ENCODE measurements around the gene AQP3. TPM values are rescaled to one million over a fixed set of nuclear protein-coding genes. Genes with fewer than 3 reads are reported as not detected.

The AQP3 gene
- total and polyA plus RNA-seq, 2 of the 4 experiments (the other 2 are of a cell fraction): 3.8 to 12.2 TPM

- Histone ChIP-seq H2AK5ac (ENCODE audit: low read depth, low read length) (0 out of 2 replicates have a peak overlapping the region, but pooled peaks have one; percentile 14), H3K27ac (ENCODE audit: insufficient read depth, low read length) (no peak overlapping the region), H4K8ac (ENCODE audit: low read depth in 2 of 2, low read length in 2 of 2) (no peak overlapping the region), H3K4me1 (ENCODE audit: control insufficient read depth, insufficient read depth, low read length) (peaks cover 10% of the 10 kb centered on the region), H3K56ac (ENCODE audit: extremely low read depth, insufficient read depth, low read length) (no peak overlapping the region), H3K79me1 (ENCODE audit: low read depth in 1 of 2, low read length in 2 of 2) (no peaks in the 10 kb centered on the region), H3K4ac (ENCODE audit: low read depth, low read length) (no peak overlapping the region; the same call in 1 of the 2 replicates), H3K9me3 (ENCODE audit: control insufficient read depth, insufficient read depth, low read length) (no peaks in the 10 kb centered on the region), H4K20me1 (ENCODE audit: insufficient read depth, low read length) (no peaks in the 10 kb centered on the region), H3K4me2 (ENCODE audit: low read depth, low read length) (no peak overlapping the region), H2BK15ac (ENCODE audit: low read depth, low read length) (no peak overlapping the region), H3K36me3 (ENCODE audit: control insufficient read depth, insufficient read depth, low read length) (no peaks in the 10 kb centered on the region), H2BK5ac (ENCODE audit: low read depth, low read length, poor library complexity, severe bottlenecking) (no peak overlapping the region), H2BK20ac (ENCODE audit: low read depth, low read length) (no peak overlapping the region; the same call in 1 of the 2 replicates), H3K4me3 (ENCODE audit: insufficient read depth, low read depth, low read length) (no peak overlapping the region), H3K14ac (replicated peaks; ENCODE audit: low read depth, low read length) (no peak overlapping the region), H4K91ac (ENCODE audit: insufficient read depth, low read depth, low read length) (no peak overlapping the region), H2AK9ac (replicated peaks; ENCODE audit: low read depth, low read length, poor library complexity) (no peak overlapping the region), H4K5ac (ENCODE audit: low read depth, low read length) (no peak overlapping the region), H3K9ac (ENCODE audit: low read depth, low read length) (no peak overlapping the region), H3K27me3 (ENCODE audit: control insufficient read depth, insufficient read depth, low read length) (peaks cover under 1% of the 10 kb centered on the region; the same call in 1 of the 2 replicates), H3K9me1 (ENCODE audit: insufficient read depth, low read length) (peaks cover 9% of the 10 kb centered on the region), H3K23ac (ENCODE audit: low read depth, low read length) (no peak overlapping the region), H2BK120ac (ENCODE audit: low read depth, low read length) (no peak overlapping the region), H3K18ac (ENCODE audit: low read depth, low read length) (no peak overlapping the region), H2AFZ (replicated peaks; ENCODE audit: low read length, poor library complexity) (no peak overlapping the region)
- ChIA-PET POLR2A (ENCODE audit: unreplicated experiment) (no interaction called here), CTCF (no interaction called here)
- dilution Hi-C loops (cut with HindIII; ENCODE audit: low sequenced_read_pairs, unreplicated experiment) (no loop called here), intact Hi-C loops (cut with micrococcal nuclease) (no loop called here), in situ Hi-C loops (cut with MboI; ENCODE audit: low sequenced_read_pairs) (no loop called here)
- no peak for ATAC-seq (ENCODE audit: low read depth)
- no TSS peak for BruUV-seq (replicated peaks)
- WGBS, 2 experiments (ENCODE audit: extremely low coverage in 2 of 2, insufficient read length in 1 of 2): 100% methylated on average over 2 of the region's 11 CpGs; no CpG with 5 or more reads in 1 of the 2 experiments
- no peak for DNase-seq
- TF ChIP-seq SMC3 (IDR thresholded peaks at IDR 0.05; ENCODE audit: low read depth, low read length) (no peak), MAFK (IDR thresholded peaks at IDR 0.05; ENCODE audit: low read depth, low read length) (no peak), CHD1 (IDR thresholded peaks at IDR 0.05; ENCODE audit: low read depth, low read length) (no peak), RAD21 (IDR thresholded peaks at IDR 0.05; ENCODE audit: low read length) (no peak), MAZ (IDR thresholded peaks at IDR 0.05; ENCODE audit: borderline replicate concordance, low read depth, low read length) (no peak), FOS (IDR thresholded peaks at IDR 0.05; ENCODE audit: low read depth, low read length) (no peak), BHLHE40 (IDR thresholded peaks at IDR 0.05; ENCODE audit: low read depth, low read length) (no peak), USF2 (IDR thresholded peaks at IDR 0.05; ENCODE audit: low read depth, low read length) (no peak), MXI1 (IDR thresholded peaks at IDR 0.05; ENCODE audit: borderline replicate concordance, low read depth, low read length) (no peak), CEBPB (IDR thresholded peaks at IDR 0.05; ENCODE audit: low read depth, low read length) (no peak)
Observed at GRCh38 chr9:33445389-33446239, 1.8 kb downstream of the AQP3 start.
